SK-N-MC (cell line): ENCODE results near the gene TRIP10.

Source experiments
- EZH2 ChIP-seq: fragments of 200-600 bp; sonication (generic); IDR thresholded peaks from one replicate; pipeline ENCODE4 v1.6.1; 2017; ENCODE audit warnings: antibody characterized with exemption
- FOXP2 ChIP-seq: optimal IDR thresholded peaks from 2 replicates; pipeline ENCODE3; 2011; ENCODE audit warnings: mild to moderate bottlenecking, moderate library complexity; ENCODE audit not compliant: insufficient read depth; ENCODE audit errors: extremely low read length, control extremely low read depth
- POLR2AphosphoS5 ChIP-seq: IDR thresholded peaks from 2 replicates; pipeline ENCODE4 v1.6.1; 2012; ENCODE audit warnings: mild to moderate bottlenecking, low read depth, low read length, borderline replicate concordance

- TF ChIP-seq POLR2AphosphoS5, result no peak
- no peak for TF ChIP-seq EZH2
- no peak for TF ChIP-seq FOXP2
Observed at GRCh38 chr19:6712231-6712630, 27.2 kb upstream of the TRIP10 start.
